Measurements from ENCODE around the gene SPEG. TPM values are rescaled to one million over a fixed set of nuclear protein-coding genes. Genes with fewer than 3 reads are reported as not detected.

The SPEG gene
- total RNA-seq, 1 experiment from 2014 or later: 12.6 TPM

GRCh38 chr2:219475278-219475677, 40.6 kb downstream of the SPEG start:
- no peak for DNase-seq
- Histone ChIP-seq H3K27me3 (no peaks in the 10 kb centered on the region), H3K9me3 (no peaks in the 10 kb centered on the region), H3K36me3 (no peaks in the 10 kb centered on the region), H3K4me3 (no peak overlapping the region)

GRCh38 chr2:219475697-219476651, 41.3 kb downstream of the SPEG start:
- DNase-seq: peak; percentile 42
- Histone ChIP-seq H3K36me3 (no peaks in the 10 kb centered on the region), H3K27me3 (no peaks in the 10 kb centered on the region), H3K9me3 (no peaks in the 10 kb centered on the region), H3K4me3 (no peak overlapping the region)

- Histone ChIP-seq H3K4me3 (no peak overlapping the region), H3K9me3 (no peaks in the 10 kb centered on the region), H3K27me3 (no peaks in the 10 kb centered on the region), H3K36me3 (no peaks in the 10 kb centered on the region)
- no peak for DNase-seq
Measured at GRCh38 chr2:219476652-219477151, 42.1 kb downstream of the SPEG start.

GRCh38 chr2:219477179-219477578, 42.5 kb downstream of the SPEG start:
- Histone ChIP-seq H3K36me3 (no peaks in the 10 kb centered on the region), H3K9me3 (no peaks in the 10 kb centered on the region)

GRCh38 chr2:219477815-219478214, 43.2 kb downstream of the SPEG start:
- Histone ChIP-seq H3K36me3 (no peaks in the 10 kb centered on the region), H3K4me3 (no peak overlapping the region), H3K9me3 (no peaks in the 10 kb centered on the region), H3K27me3 (no peaks in the 10 kb centered on the region)
- no peak for DNase-seq

More at GRCh38 chr2:219477179-219477578, 42.5 kb downstream of the SPEG start:
- DNase-seq: no peak
- Histone ChIP-seq H3K4me3 (no peak overlapping the region), H3K27me3 (no peaks in the 10 kb centered on the region)

- no peaks in the 10 kb centered on the region for H3K9me3 ChIP-seq
- no peak overlapping the region for H3K4me3 ChIP-seq
- no peaks in the 10 kb centered on the region for H3K27me3 ChIP-seq
- H3K36me3 ChIP-seq: no peaks in the 10 kb centered on the region
- DNase-seq: no peak
Measured at GRCh38 chr2:219478916-219479315, 44.3 kb downstream of the SPEG start.

GRCh38 chr2:219480004-219480403, 45.4 kb downstream of the SPEG start:
- DNase-seq: no peak
- no peaks in the 10 kb centered on the region for H3K27me3 ChIP-seq
- H3K9me3 ChIP-seq: no peaks in the 10 kb centered on the region
- H3K36me3 ChIP-seq: no peaks in the 10 kb centered on the region
- no peak overlapping the region for H3K4me3 ChIP-seq

- DNase-seq: no peak
- Histone ChIP-seq H3K36me3 (no peaks in the 10 kb centered on the region), H3K9me3 (no peaks in the 10 kb centered on the region), H3K4me3 (no peak overlapping the region), H3K27me3 (no peaks in the 10 kb centered on the region)
Measured at GRCh38 chr2:219482674-219483405, 48.2 kb downstream of the SPEG start.

- H3K27me3 ChIP-seq: no peaks in the 10 kb centered on the region
- no peaks in the 10 kb centered on the region for H3K9me3 ChIP-seq
- no peak for DNase-seq
- H3K36me3 ChIP-seq: no peaks in the 10 kb centered on the region
- no peak overlapping the region for H3K4me3 ChIP-seq
Measured at GRCh38 chr2:219483451-219484342, 49.1 kb downstream of the SPEG start.

GRCh38 chr2:219484343-219485200, 49.9 kb downstream of the SPEG start:
- Histone ChIP-seq H3K27me3 (no peaks in the 10 kb centered on the region), H3K9me3 (no peaks in the 10 kb centered on the region), H3K4me3 (no peak overlapping the region), H3K36me3 (no peaks in the 10 kb centered on the region)
- DNase-seq: no peak

GRCh38 chr2:219485201-219485580, 50.5 kb downstream of the SPEG start:
- Histone ChIP-seq H3K9me3 (no peaks in the 10 kb centered on the region), H3K27me3 (no peaks in the 10 kb centered on the region), H3K36me3 (no peaks in the 10 kb centered on the region), H3K4me3 (no peak overlapping the region)
- no peak for DNase-seq

- Histone ChIP-seq H3K4me3 (no peak overlapping the region), H3K27me3 (no peaks in the 10 kb centered on the region), H3K36me3 (no peaks in the 10 kb centered on the region), H3K9me3 (no peaks in the 10 kb centered on the region)
- no peak for DNase-seq
Measured at GRCh38 chr2:219486380-219486959, 51.8 kb downstream of the SPEG start.

- Histone ChIP-seq H3K4me3 (no peak overlapping the region), H3K36me3 (no peaks in the 10 kb centered on the region), H3K27me3 (no peaks in the 10 kb centered on the region), H3K9me3 (no peaks in the 10 kb centered on the region)
- DNase-seq: no peak
Measured at GRCh38 chr2:219488149-219488843, 53.7 kb downstream of the SPEG start.

GRCh38 chr2:219488844-219489194, 54.2 kb downstream of the SPEG start:
- no peaks in the 10 kb centered on the region for H3K27me3 ChIP-seq
- DNase-seq: no peak
- H3K4me3 ChIP-seq: no peak overlapping the region
- H3K36me3 ChIP-seq: no peaks in the 10 kb centered on the region
- no peaks in the 10 kb centered on the region for H3K9me3 ChIP-seq

GRCh38 chr2:219489315-219489714, 54.7 kb downstream of the SPEG start:
- no peak for DNase-seq
- H3K4me3 ChIP-seq: no peak overlapping the region
- no peaks in the 10 kb centered on the region for H3K36me3 ChIP-seq
- no peaks in the 10 kb centered on the region for H3K27me3 ChIP-seq
- no peaks in the 10 kb centered on the region for H3K9me3 ChIP-seq
